Activated CD8-positive, alpha-beta memory T cell treated with anti-CD3 and anti-CD28 coated beads, Interleukin-2, amount 10 ng/mL, durations not matched to agents 7 days and 5 days (primary cell): ENCODE data around the gene TAS2R42. TPM values are rescaled to one million over a fixed set of nuclear protein-coding genes. Genes with fewer than 3 reads are reported as not detected.

ENCODE experiments used
- ATAC-seq: fragments of 150-1000 bp; cut with Tn5 transposase; one replicate; pipeline ENCODE4 v1.10.0; 2021; ENCODE audit warnings: moderate library complexity
- CTCF ChIA-PET: fragments of 350-600 bp; sonication (Branson Sonifier 250); formaldehyde crosslinking; loops from one replicate; lab custom pipeline; 2021; ENCODE audit warnings: antibody characterized with exemption; lab: Charles Lee
- DNase-seq: peaks from one replicate; pipeline ENCODE4 v3.0.0-alpha.2; 2020
- H3K27ac Mint-ChIP-seq: one replicate; pipeline ENCODE4 v1.8.0; 2021; ENCODE audit warnings: mild to moderate bottlenecking, mixed read lengths
- H3K27me3 Mint-ChIP-seq: one replicate; pipeline ENCODE4 v1.8.0; 2021; ENCODE audit warnings: mixed read lengths
- H3K36me3 Mint-ChIP-seq: one replicate; pipeline ENCODE4 v1.8.0; 2021; ENCODE audit warnings: mild to moderate bottlenecking, mixed read lengths
- H3K4me1 Mint-ChIP-seq: one replicate; pipeline ENCODE4 v1.8.0; 2021; ENCODE audit warnings: mixed read lengths
- H3K4me3 Mint-ChIP-seq: one replicate; pipeline ENCODE4 v1.8.0; 2021; ENCODE audit warnings: mild to moderate bottlenecking, moderate library complexity, mixed read lengths
- H3K9me3 Mint-ChIP-seq: one replicate; pipeline ENCODE4 v1.8.0; 2022; ENCODE audit warnings: low read depth, mixed read lengths
- total RNA-seq, 2 experiments: library from RNA; stranded (reverse); gene quantifications; one replicate each; pipeline ENCODE4 v1.2.3, GENCODE V29; 2021

The TAS2R42 gene
- not detected for total RNA-seq

- no peak within 1 kb of the TSS for H3K4me3 Mint-ChIP-seq
Observed at GRCh38 chr12:11186837-11187236, at the start of gene TAS2R42. Gene TAS2R42, minus strand, starts transcription at chr12:11186937. Its CDS starts 0 bp downstream, at chr12:11186937.

GRCh38 chr12:11233532-11233931 is 46.8 kb upstream of the TAS2R42 start:
- H3K4me1 Mint-ChIP-seq = no peaks in the 10 kb centered on the region
- no peak overlapping the region for H3K27ac Mint-ChIP-seq
- ATAC-seq (no peak), DNase-seq (no peak)
- CTCF ChIA-PET = no interaction called here
- no peaks in the 10 kb centered on the region for H3K27me3 Mint-ChIP-seq
- H3K9me3 Mint-ChIP-seq = no peaks in the 10 kb centered on the region
- H3K36me3 Mint-ChIP-seq = no peaks in the 10 kb centered on the region
- no peak overlapping the region for H3K4me3 Mint-ChIP-seq

More at GRCh38 chr12:11186837-11187236, at the start of gene TAS2R42:
- no peaks in the 10 kb centered on the region for H3K9me3 Mint-ChIP-seq
- CTCF ChIA-PET = interaction anchor here (1.9 kb wide), 1 partner anchor 13 kb away, joined by 5 read pairs; no protein-coding TSS in a partner anchor
- peaks cover 19% of the 10 kb centered on the region for H3K27me3 Mint-ChIP-seq
- H3K27ac Mint-ChIP-seq = no peak within 1 kb of the TSS
- H3K36me3 Mint-ChIP-seq = peaks cover 3% of the 10 kb centered on the region
- H3K4me1 Mint-ChIP-seq = peaks cover 8% of the 10 kb centered on the region
- ATAC-seq = no peak
- DNase-seq = no peak

GRCh38 chr12:11228296-11228879 is 41.7 kb upstream of the TAS2R42 start:
- Mint-ChIP-seq H3K36me3 (no peaks in the 10 kb centered on the region), H3K27ac (no peak overlapping the region), H3K27me3 (peaks cover 7% of the 10 kb centered on the region), H3K4me1 (no peaks in the 10 kb centered on the region), H3K9me3 (no peaks in the 10 kb centered on the region), H3K4me3 (no peak overlapping the region)
- DNase-seq (peak; percentile 51), ATAC-seq (peak; percentile 53)
- CTCF ChIA-PET = interaction anchor here (0.8 to 4.0 kb wide), 2 partner anchors 11 to 259 kb away, joined by 4 to 24 read pairs; no protein-coding TSS in a partner anchor

GRCh38 chr12:11227373-11227772 is 40.6 kb upstream of the TAS2R42 start:
- no peak overlapping the region for H3K27ac Mint-ChIP-seq
- no peaks in the 10 kb centered on the region for H3K9me3 Mint-ChIP-seq
- CTCF ChIA-PET = interaction anchor here (4.0 kb wide), 1 partner anchor 260 kb away, joined by 24 read pairs; no protein-coding TSS in a partner anchor
- peaks cover 13% of the 10 kb centered on the region for H3K27me3 Mint-ChIP-seq
- ATAC-seq = no peak
- no peak for DNase-seq
- H3K4me1 Mint-ChIP-seq = no peaks in the 10 kb centered on the region
- no peak overlapping the region for H3K4me3 Mint-ChIP-seq
- H3K36me3 Mint-ChIP-seq = no peaks in the 10 kb centered on the region

- CTCF ChIA-PET = interaction anchor here (0.6 to 0.9 kb wide), 2 partner anchors 9 to 37 kb away, joined by 3 read pairs; no protein-coding TSS in a partner anchor
- H3K9me3 Mint-ChIP-seq = no peaks in the 10 kb centered on the region
- DNase-seq (no peak), ATAC-seq (no peak)
- H3K4me3 Mint-ChIP-seq = no peak overlapping the region
- no peaks in the 10 kb centered on the region for H3K4me1 Mint-ChIP-seq
- H3K36me3 Mint-ChIP-seq = no peaks in the 10 kb centered on the region
- no peak overlapping the region for H3K27ac Mint-ChIP-seq
- H3K27me3 Mint-ChIP-seq = no peaks in the 10 kb centered on the region
Observed at GRCh38 chr12:11209113-11209512, 22.4 kb upstream of the TAS2R42 start.

GRCh38 chr12:11204173-11204572 is 17.4 kb upstream of the TAS2R42 start:
- Mint-ChIP-seq H3K4me1 (no peaks in the 10 kb centered on the region), H3K4me3 (no peak overlapping the region), H3K27ac (no peak overlapping the region), H3K27me3 (no peaks in the 10 kb centered on the region), H3K36me3 (no peaks in the 10 kb centered on the region), H3K9me3 (no peaks in the 10 kb centered on the region)
- CTCF ChIA-PET = no interaction called here
- ATAC-seq (no peak), DNase-seq (no peak)

- H3K27ac Mint-ChIP-seq = no peak overlapping the region
- CTCF ChIA-PET = no interaction called here
- no peak overlapping the region for H3K4me3 Mint-ChIP-seq
- H3K36me3 Mint-ChIP-seq = no peaks in the 10 kb centered on the region
- no peak for ATAC-seq
- no peaks in the 10 kb centered on the region for H3K27me3 Mint-ChIP-seq
- no peak for DNase-seq
- H3K9me3 Mint-ChIP-seq = no peaks in the 10 kb centered on the region
- no peaks in the 10 kb centered on the region for H3K4me1 Mint-ChIP-seq
Observed at GRCh38 chr12:11202811-11203210, 16.1 kb upstream of the TAS2R42 start.

GRCh38 chr12:11183011-11183410 is 3.7 kb downstream of the TAS2R42 start:
- Mint-ChIP-seq H3K4me1 (peaks cover 12% of the 10 kb centered on the region), H3K4me3 (no peak overlapping the region), H3K27me3 (peaks cover 8% of the 10 kb centered on the region), H3K36me3 (peaks cover 7% of the 10 kb centered on the region), H3K27ac (no peak overlapping the region), H3K9me3 (no peaks in the 10 kb centered on the region)
- DNase-seq = no peak
- ATAC-seq = no peak
- CTCF ChIA-PET = no interaction called here

- H3K4me1 Mint-ChIP-seq = peaks cover 12% of the 10 kb centered on the region
- ATAC-seq (no peak), DNase-seq (no peak)
- H3K27me3 Mint-ChIP-seq = peaks cover 8% of the 10 kb centered on the region
- no peak overlapping the region for H3K4me3 Mint-ChIP-seq
- CTCF ChIA-PET = no interaction called here
- no peak overlapping the region for H3K27ac Mint-ChIP-seq
- no peaks in the 10 kb centered on the region for H3K9me3 Mint-ChIP-seq
- peaks cover 7% of the 10 kb centered on the region for H3K36me3 Mint-ChIP-seq
Observed at GRCh38 chr12:11182529-11182928, 4.2 kb downstream of the TAS2R42 start.

- Mint-ChIP-seq H3K9me3 (no peaks in the 10 kb centered on the region), H3K4me1 (peaks cover 12% of the 10 kb centered on the region), H3K36me3 (peaks cover 27% of the 10 kb centered on the region), H3K4me3 (no peak overlapping the region), H3K27me3 (no peaks in the 10 kb centered on the region), H3K27ac (no peak overlapping the region)
- no peak for DNase-seq
- CTCF ChIA-PET = no interaction called here
- ATAC-seq = no peak
Observed at GRCh38 chr12:11178250-11178649, 8.5 kb downstream of the TAS2R42 start.

GRCh38 chr12:11174022-11174421 is 12.7 kb downstream of the TAS2R42 start:
- Mint-ChIP-seq H3K4me3 (no peak overlapping the region), H3K27ac (no peak overlapping the region), H3K36me3 (peaks cover 42% of the 10 kb centered on the region), H3K9me3 (no peaks in the 10 kb centered on the region), H3K27me3 (no peaks in the 10 kb centered on the region), H3K4me1 (peaks cover 31% of the 10 kb centered on the region)
- ATAC-seq (no peak), DNase-seq (no peak)
- CTCF ChIA-PET = no interaction called here

GRCh38 chr12:11171969-11172675 is 14.6 kb downstream of the TAS2R42 start:
- DNase-seq (no peak), ATAC-seq (no peak)
- no peaks in the 10 kb centered on the region for H3K9me3 Mint-ChIP-seq
- no peaks in the 10 kb centered on the region for H3K27me3 Mint-ChIP-seq
- H3K4me1 Mint-ChIP-seq = peaks cover 41% of the 10 kb centered on the region
- H3K36me3 Mint-ChIP-seq = peaks cover 51% of the 10 kb centered on the region
- peak overlapping the region; percentile 94 for H3K4me3 Mint-ChIP-seq
- peak overlapping the region; percentile 95 for H3K27ac Mint-ChIP-seq
- CTCF ChIA-PET = interaction anchor here (0.7 to 2.2 kb wide), 7 partner anchors 9 to 422 kb away, joined by 3 to 7 read pairs (median 3); no protein-coding TSS in a partner anchor

GRCh38 chr12:11171145-11171968 is 15.4 kb downstream of the TAS2R42 start, which contains the start of gene SMIM10L1:
Gene SMIM10L1, plus strand, starts transcription at chr12:11171194. Its CDS starts 163 bp downstream, at chr12:11171357.
- Mint-ChIP-seq H3K27ac (peak within 1 kb of the TSS; percentile 95), H3K4me3 (peak within 1 kb of the TSS; percentile 94), H3K27me3 (no peaks in the 10 kb centered on the region), H3K4me1 (peaks cover 44% of the 10 kb centered on the region), H3K9me3 (no peaks in the 10 kb centered on the region), H3K36me3 (peaks cover 49% of the 10 kb centered on the region)
- CTCF ChIA-PET = interaction anchor here (0.6 to 2.2 kb wide), 7 partner anchors 8 to 454 kb away, joined by 3 to 7 read pairs (median 3); no protein-coding TSS in a partner anchor
- DNase-seq (peak; percentile 94), ATAC-seq (peak; percentile 99)
